Endothelial cell (in vitro differentiated cells): Measurements from ENCODE around the gene BATF. TPM values are rescaled to one million over a fixed set of nuclear protein-coding genes. Genes with fewer than 3 reads are reported as not detected.

Source experiments
- DNase-seq: peaks from one replicate; pipeline ENCODE4 v3.0.0; 2021; ENCODE audit warnings: low spot score
- H3K27ac Mint-ChIP-seq: one replicate; pipeline ENCODE4 v1.8.0; 2021; ENCODE audit warnings: mixed read lengths, inconsistent platforms; ENCODE audit not compliant: unreplicated experiment
- H3K27me3 Mint-ChIP-seq: one replicate; pipeline ENCODE4 v1.8.0; 2021; ENCODE audit warnings: mild to moderate bottlenecking, moderate library complexity, mixed read lengths, inconsistent platforms; ENCODE audit not compliant: unreplicated experiment
- H3K36me3 Mint-ChIP-seq: one replicate; pipeline ENCODE4 v1.8.0; 2021; ENCODE audit warnings: mild to moderate bottlenecking, low read depth, mixed read lengths, inconsistent platforms; ENCODE audit not compliant: unreplicated experiment
- H3K4me1 Mint-ChIP-seq: one replicate; pipeline ENCODE4 v1.8.0; 2021; ENCODE audit warnings: mild to moderate bottlenecking, mixed read lengths, inconsistent platforms; ENCODE audit not compliant: unreplicated experiment
- H3K4me3 Mint-ChIP-seq: one replicate; pipeline ENCODE4 v1.8.0; 2021; ENCODE audit warnings: mild to moderate bottlenecking, mixed read lengths, inconsistent platforms; ENCODE audit not compliant: unreplicated experiment
- H3K9me3 Mint-ChIP-seq: one replicate; pipeline ENCODE4 v1.8.0; 2021; ENCODE audit warnings: mixed read lengths, inconsistent platforms; ENCODE audit not compliant: unreplicated experiment
- CTCF ChIP-seq: fragments of 200-600 bp; sonication (generic); IDR thresholded peaks from one replicate; pipeline ENCODE4 v1.5.0; 2021; ENCODE audit warnings: antibody characterized with exemption; ENCODE audit not compliant: unreplicated experiment
- total RNA-seq: library from RNA; stranded (reverse); fragmentation: NEBNext Ultra II Directional; extraction: Animal tissue kit (Norgen Biotek cat#: 25700); gene quantifications from one replicate; pipeline ENCODE4 v1.2.1, GENCODE V29; 2021; ENCODE audit not compliant: unreplicated experiment

The BATF gene
- total RNA-seq, 1 donor from 2014 or later, result not detected

GRCh38 chr14:75519394-75519793 is 2.9 kb upstream of the BATF start:
- Mint-ChIP-seq H3K9me3 (no peaks in the 10 kb centered on the region), H3K4me3 (no peak overlapping the region), H3K27ac (no peak overlapping the region), H3K27me3 (peaks cover 2% of the 10 kb centered on the region), H3K36me3 (no peaks in the 10 kb centered on the region), H3K4me1 (peaks cover 33% of the 10 kb centered on the region)
- DNase-seq, result no peak
- no peak for TF ChIP-seq CTCF

DNA sequence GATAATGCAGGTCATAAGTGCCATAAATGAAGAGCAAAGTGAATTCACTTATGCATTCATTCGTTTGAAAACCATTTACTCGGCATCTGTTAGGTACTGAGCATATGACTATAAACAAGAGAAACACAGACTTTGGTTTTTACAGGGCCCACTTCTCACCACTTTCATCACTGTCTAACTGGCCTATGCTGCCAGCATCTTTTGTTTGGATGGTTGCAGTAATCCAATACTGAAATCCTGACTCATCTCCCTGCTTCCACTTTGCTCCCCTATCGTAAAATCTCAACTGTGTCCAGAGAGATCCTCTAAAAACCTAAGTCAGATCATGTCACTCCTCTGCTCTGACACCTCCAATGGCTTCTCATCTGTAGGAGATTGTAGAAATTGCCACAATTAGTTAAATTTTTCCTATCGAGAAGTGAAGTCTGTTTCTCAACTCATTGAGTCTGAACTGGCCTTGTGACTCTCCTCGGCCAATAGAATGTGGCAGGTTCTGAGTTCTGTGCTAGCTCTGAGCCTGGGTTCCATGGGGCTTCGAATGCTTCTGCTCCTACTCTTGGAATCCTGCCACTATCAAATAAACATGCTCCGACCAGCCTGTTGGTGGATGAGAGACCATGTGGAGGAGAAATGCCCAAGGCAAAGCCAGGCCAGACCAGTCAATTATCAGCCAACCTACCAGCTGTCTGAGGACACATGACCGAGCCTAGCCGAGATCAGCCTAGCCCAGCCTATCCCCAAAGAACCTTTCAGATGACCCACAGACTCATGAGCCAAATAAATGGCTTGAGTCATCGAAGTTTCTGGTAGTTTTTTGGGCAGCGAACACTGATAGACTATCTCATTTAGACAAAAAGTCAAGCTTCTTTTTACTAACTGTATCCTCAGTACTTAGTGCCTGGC is 2.2 kb upstream of the BATF start:
- peaks cover 34% of the 10 kb centered on the region for H3K4me1 Mint-ChIP-seq
- H3K36me3 Mint-ChIP-seq, result no peaks in the 10 kb centered on the region
- H3K9me3 Mint-ChIP-seq, result no peaks in the 10 kb centered on the region
- no peak for TF ChIP-seq CTCF
- H3K27ac Mint-ChIP-seq, result no peak overlapping the region
- peaks cover 3% of the 10 kb centered on the region for H3K27me3 Mint-ChIP-seq
- DNase-seq, result no peak
- no peak overlapping the region for H3K4me3 Mint-ChIP-seq

GRCh38 chr14:75520852-75521251 is 1.4 kb upstream of the BATF start:
- H3K4me1 Mint-ChIP-seq, result peaks cover 32% of the 10 kb centered on the region
- no peak overlapping the region for H3K4me3 Mint-ChIP-seq
- peaks cover 3% of the 10 kb centered on the region for H3K27me3 Mint-ChIP-seq
- DNase-seq, result no peak
- no peak for TF ChIP-seq CTCF
- H3K36me3 Mint-ChIP-seq, result no peaks in the 10 kb centered on the region
- H3K27ac Mint-ChIP-seq, result no peak overlapping the region
- no peaks in the 10 kb centered on the region for H3K9me3 Mint-ChIP-seq

GRCh38 chr14:75521415-75522199 is 662 bp upstream of the BATF start:
- Mint-ChIP-seq H3K4me3 (no peak overlapping the region), H3K36me3 (no peaks in the 10 kb centered on the region)
- no peak for DNase-seq

More at GRCh38 chr14:75521415-75522199, 662 bp upstream of the BATF start:
- H3K27me3 Mint-ChIP-seq, result peaks cover 3% of the 10 kb centered on the region
- no peak for TF ChIP-seq CTCF
- no peak overlapping the region for H3K27ac Mint-ChIP-seq
- peaks cover 28% of the 10 kb centered on the region for H3K4me1 Mint-ChIP-seq
- H3K9me3 Mint-ChIP-seq, result no peaks in the 10 kb centered on the region
